Epithelial cell of proximal tubule (primary cell): ENCODE data around the gene ADRA2A. TPM values are rescaled to one million over a fixed set of nuclear protein-coding genes. Genes with fewer than 3 reads are reported as not detected.

Experiments used
- DNase-seq: peaks from one replicate; pipeline ENCODE4 v3.0.0-alpha.2; 2011; ENCODE audit warnings: low read depth
- H3K4me3 ChIP-seq: 2 replicates; pipeline ENCODE4 v1.5.1; 2011; ENCODE audit warnings: low read depth, mild to moderate bottlenecking, low read length
- CTCF ChIP-seq: conservative IDR thresholded peaks from 2 replicates; pipeline ENCODE4 v1.5.1; 2012; ENCODE audit warnings: low read depth, mild to moderate bottlenecking, low read length
- total RNA-seq: library from RNA; depleted of rRNA; stranded (reverse); fragments of >200 nt; gene quantifications from 2 replicates; pipeline ENCODE4 v1.2.3, GENCODE V29; 2015

ADRA2A gene
- total RNA-seq, 1 donor from 2014 or later: 0.06 TPM

GRCh38 chr10:111078505-111079185, 1.8 kb downstream of the ADRA2A start:
- DNase-seq: no peak
- H3K4me3 ChIP-seq: no peak overlapping the region
- no peak for TF ChIP-seq CTCF

DNA sequence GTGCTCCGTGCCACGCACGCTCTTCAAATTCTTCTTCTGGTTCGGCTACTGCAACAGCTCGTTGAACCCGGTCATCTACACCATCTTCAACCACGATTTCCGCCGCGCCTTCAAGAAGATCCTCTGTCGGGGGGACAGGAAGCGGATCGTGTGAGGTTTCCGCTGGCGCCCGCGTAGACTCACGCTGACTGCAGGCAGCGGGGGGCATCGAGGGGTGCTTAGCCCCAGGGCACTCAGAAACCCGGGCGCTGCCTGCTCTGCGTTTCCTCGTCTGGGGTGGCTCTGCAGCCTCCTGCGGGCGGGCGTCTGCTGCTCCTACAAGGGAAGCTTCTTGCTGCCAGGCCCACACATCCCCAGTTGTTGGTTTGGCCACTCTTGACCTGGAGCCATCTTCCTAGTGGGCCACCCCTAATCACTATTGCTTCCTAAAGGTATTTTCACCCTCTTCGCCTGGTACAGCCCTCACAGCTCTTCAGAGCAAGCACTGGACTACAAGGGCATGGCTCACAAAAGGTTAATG, 2.5 kb downstream of the ADRA2A start:
- TF ChIP-seq CTCF: no peak
- no peak overlapping the region for H3K4me3 ChIP-seq

DNA sequence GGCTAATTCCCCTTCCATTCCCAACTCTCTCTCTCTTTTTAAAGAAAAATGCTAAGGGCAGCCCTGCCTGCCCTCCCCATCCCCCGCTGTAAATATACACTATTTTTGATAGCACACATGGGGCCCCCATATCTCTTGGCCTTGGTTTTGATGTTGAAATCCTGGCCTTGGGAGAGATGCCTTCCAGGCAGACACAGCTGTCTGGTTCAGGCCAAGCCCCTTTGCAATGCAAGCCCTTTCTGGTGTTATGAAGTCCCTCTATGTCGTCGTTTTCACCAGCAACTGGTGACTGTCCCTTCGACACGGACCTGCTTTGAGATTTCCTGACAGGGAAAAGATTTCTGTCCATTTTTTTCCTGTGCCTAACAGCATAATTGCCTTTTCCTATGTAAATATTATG, 3.0 kb downstream of the ADRA2A start:
- no peak for DNase-seq

More for the DNA sequence above, 2.5 kb downstream of the ADRA2A start:
- no peak for DNase-seq

DNA sequence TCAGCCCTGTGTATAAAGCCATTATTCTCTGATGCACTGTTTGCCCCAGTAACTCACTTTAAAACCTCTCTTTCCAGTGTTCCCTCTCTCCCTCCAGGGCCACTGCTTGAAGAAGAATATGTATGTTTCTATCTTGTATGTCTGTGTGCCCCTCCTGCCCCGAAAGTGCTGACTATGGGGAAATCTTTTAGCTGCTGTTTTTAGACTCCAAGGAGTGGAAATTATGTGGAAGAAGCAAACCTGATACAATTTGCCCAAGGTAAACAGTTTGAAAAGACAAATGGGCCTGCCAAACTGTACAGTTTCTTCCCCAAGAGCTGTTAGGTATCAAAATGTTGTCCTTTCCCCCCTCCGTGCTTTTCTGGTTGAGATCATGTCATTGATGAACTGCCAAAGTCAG, 3.4 kb downstream of the ADRA2A start:
- no peak for DNase-seq
- no peak overlapping the region for H3K4me3 ChIP-seq
- no peak for TF ChIP-seq CTCF

More for the DNA sequence above, 3.0 kb downstream of the ADRA2A start:
- H3K4me3 ChIP-seq: no peak overlapping the region
- TF ChIP-seq CTCF: no peak

DNA sequence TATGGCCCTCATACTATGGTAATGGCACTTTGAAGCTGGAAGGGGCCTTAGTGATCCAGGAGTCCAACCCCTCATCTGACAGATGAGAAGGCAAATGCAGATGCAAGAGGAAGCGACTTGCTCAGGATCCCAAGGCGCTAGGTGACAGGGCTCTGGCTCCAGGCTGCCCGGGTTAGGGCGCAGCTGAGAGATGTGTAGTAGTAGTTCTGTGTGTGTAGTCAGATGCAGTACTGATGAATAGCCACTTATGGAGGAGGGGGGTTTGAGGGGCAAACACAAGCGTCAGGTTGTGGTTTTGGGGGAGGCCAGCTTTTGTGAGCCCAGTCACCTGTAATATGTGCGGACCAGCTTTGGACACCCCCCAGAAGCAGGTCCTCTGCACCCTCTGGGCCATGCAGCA, 4.8 kb downstream of the ADRA2A start:
- TF ChIP-seq CTCF: no peak
- H3K4me3 ChIP-seq: no peak overlapping the region
- no peak for DNase-seq

- DNase-seq: no peak
- H3K4me3 ChIP-seq: no peak overlapping the region
- no peak for TF ChIP-seq CTCF
Measured at GRCh38 chr10:111082102-111082975, 5.5 kb downstream of the ADRA2A start.
